ENCODE results near the gene AP2A2.

AP2A2 gene

DNA sequence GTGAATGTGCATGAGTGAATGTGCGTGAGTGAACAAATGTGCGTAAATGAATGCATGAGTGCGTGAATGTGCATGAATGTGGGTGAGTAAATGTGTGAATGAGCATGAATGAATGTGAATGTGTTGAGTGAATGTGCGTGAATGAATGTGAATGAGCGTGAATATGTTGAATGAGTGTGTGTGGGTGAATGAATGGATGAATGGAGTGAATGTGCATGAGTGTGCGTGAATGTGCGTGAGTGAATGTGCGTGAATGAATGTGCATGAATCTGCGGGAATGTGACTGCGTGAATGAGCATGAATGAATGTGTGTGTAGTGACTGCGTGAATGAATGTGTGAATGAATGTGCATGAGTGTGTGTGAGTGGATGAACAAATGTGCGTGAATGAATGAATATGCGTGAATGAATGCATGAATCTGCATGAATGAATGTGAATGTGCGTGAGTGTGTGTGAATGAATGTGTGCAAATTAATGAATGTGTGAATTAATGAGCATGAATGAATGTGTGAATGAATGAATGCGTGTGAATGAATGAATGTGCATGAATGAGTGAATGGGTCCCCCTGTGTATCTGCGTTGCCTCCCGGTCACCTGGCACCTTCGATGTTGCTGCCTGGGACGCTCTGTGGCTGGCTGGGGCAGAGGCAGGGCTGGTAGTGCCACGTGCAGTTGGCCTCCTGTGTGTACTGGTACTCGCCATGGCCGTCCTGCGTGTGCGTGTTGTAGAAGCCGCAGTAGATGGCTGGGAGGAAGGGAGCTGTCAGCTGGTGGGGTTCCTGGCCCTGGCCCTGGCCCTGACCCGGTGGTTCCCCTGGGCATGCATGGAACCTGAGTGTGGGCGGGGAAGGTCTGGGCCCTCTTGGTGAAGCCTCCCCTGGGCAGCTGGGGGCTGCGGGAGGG is 97.5 kb downstream of the AP2A2 start:
- Histone ChIP-seq H3K4me3 (ENCODE audit: low read depth, low read length) (no peak overlapping the region), H3K27me3 (replicated peaks) (no peaks in the 10 kb centered on the region), H3K27ac (no peak overlapping the region), H3K36me3 (replicated peaks) (no peaks in the 10 kb centered on the region)
- TF ChIP-seq, protein P1, sequence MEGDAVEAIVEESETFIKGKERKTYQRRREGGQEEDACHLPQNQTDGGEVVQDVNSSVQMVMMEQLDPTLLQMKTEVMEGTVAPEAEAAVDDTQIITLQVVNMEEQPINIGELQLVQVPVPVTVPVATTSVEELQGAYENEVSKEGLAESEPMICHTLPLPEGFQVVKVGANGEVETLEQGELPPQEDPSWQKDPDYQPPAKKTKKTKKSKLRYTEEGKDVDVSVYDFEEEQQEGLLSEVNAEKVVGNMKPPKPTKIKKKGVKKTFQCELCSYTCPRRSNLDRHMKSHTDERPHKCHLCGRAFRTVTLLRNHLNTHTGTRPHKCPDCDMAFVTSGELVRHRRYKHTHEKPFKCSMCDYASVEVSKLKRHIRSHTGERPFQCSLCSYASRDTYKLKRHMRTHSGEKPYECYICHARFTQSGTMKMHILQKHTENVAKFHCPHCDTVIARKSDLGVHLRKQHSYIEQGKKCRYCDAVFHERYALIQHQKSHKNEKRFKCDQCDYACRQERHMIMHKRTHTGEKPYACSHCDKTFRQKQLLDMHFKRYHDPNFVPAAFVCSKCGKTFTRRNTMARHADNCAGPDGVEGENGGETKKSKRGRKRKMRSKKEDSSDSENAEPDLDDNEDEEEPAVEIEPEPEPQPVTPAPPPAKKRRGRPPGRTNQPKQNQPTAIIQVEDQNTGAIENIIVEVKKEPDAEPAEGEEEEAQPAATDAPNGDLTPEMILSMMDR (IDR thresholded peaks at IDR 0.05; ENCODE audit: low read depth, low read length, missing control alignments): no peak
- DNase-seq: no peak
- in situ Hi-C loops (cut with HindIII; ENCODE audit: low pct_ligation_motif_present, low sequenced_read_pairs): no loop called here

DNA sequence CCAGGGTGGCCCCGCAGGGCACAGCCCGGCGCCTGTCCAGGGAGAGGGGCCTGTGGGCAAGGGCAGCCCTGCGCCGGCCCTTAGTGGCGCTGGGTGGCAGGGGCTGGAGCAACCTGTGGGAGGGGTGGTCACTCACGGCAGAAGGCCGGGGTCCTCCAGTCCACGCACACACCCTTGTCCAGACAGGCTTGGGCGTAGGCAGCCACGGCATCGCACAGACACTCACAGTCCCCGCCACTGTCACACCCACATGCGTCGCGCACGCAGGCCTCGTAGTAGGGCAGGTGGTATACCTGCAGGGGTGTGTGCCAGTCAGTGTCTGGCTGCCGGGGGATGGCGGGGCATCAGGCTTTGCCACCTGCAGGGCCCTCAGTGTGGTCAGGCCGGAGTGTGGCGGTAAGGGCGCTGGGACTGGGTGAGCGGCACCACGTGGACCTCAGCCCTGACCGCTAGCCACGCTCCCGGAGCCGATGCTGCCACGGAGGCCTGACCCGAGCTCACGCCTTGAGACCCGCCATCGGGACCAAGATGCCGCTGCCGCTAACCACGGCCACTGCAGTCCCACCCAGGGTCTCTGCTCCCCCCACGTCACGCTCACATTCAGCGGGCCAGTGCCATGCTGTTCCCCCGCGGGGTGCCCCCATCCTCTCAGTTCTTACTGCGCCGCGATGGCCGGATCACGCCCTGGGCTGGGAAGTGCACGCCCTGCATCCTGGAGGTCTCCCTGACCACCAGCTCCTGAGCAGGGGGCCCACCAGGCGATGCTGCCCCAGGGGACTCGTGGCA is 98.3 kb downstream of the AP2A2 start:
- Histone ChIP-seq H3K4me3 (ENCODE audit: low read depth, low read length) (no peak overlapping the region), H3K36me3 (replicated peaks) (no peaks in the 10 kb centered on the region), H3K27ac (no peak overlapping the region), H3K27me3 (replicated peaks) (no peaks in the 10 kb centered on the region)
- in situ Hi-C loops (cut with HindIII; ENCODE audit: low pct_ligation_motif_present, low sequenced_read_pairs): no loop called here
- TF ChIP-seq, protein P1 (IDR thresholded peaks at IDR 0.05; ENCODE audit: low read depth, low read length, missing control alignments): no peak
- no peak for DNase-seq

DNA sequence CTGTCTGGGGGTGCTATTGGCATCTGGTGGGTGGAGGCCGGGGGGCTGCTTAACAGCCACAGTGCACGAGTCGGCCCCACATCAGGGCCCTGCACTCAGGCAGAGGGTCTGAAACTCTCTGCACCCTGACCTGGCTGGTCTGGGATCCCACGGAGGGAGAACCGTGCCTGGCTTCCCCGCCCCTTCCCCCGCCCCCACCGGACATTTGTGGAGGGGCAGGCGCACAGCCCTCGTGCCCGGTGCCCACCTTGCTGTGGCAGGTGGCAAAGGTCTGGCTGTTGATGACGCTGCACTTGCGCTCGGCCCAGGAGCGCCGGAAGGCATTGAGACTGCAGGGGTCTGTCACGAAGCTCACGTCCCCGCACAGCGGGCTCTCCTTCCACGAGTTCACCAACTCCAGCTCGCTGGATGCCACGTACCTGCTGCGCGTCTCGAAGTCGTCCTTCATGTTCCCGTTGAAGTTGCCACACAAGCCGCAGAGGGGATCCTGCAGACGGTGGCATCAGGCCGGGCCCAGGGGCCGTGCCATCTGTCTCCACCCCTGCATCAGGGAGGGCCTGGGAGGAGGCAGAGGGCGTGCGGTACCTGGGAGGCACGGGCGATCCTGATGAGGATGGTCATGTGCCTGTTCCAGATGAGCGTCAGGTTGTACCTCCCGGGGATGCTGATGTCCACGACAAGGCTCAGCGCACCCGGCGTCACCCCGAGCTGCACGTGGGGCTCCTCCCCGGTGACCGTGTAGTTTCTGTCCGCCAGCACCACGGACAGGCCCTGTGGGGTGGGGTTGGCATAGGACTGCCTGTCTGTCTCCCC is 99.1 kb downstream of the AP2A2 start:
- H3K4me3 ChIP-seq (ENCODE audit: low read depth, low read length): no peak overlapping the region
- TF ChIP-seq, protein P1 (IDR thresholded peaks at IDR 0.05; ENCODE audit: low read depth, low read length, missing control alignments): no peak

GRCh38 chr11:1025410-1026162 is 99.9 kb downstream of the AP2A2 start:
- H3K27me3 ChIP-seq (replicated peaks): no peaks in the 10 kb centered on the region
- DNase-seq: no peak
- in situ Hi-C loops (cut with HindIII; ENCODE audit: low pct_ligation_motif_present, low sequenced_read_pairs): loop anchor here (25.0 kb wide), 1 partner anchor 113 kb away; the partner anchor contains the start of gene CHID1

More for the DNA sequence above, 99.1 kb downstream of the AP2A2 start:
- H3K27ac ChIP-seq: no peak overlapping the region
- DNase-seq: no peak
- in situ Hi-C loops (cut with HindIII; ENCODE audit: low pct_ligation_motif_present, low sequenced_read_pairs): loop anchor here (25.0 kb wide), 1 partner anchor 113 kb away; the partner anchor contains the start of gene CHID1
- H3K27me3 ChIP-seq (replicated peaks): no peaks in the 10 kb centered on the region
- H3K36me3 ChIP-seq (replicated peaks): no peaks in the 10 kb centered on the region

More at GRCh38 chr11:1025410-1026162, 99.9 kb downstream of the AP2A2 start:
- TF ChIP-seq, protein P1 (IDR thresholded peaks at IDR 0.05; ENCODE audit: low read depth, low read length, missing control alignments): no peak
- H3K27ac ChIP-seq: no peak overlapping the region
- H3K4me3 ChIP-seq (ENCODE audit: low read depth, low read length): no peak overlapping the region
- H3K36me3 ChIP-seq (replicated peaks): no peaks in the 10 kb centered on the region
